Body of pancreas (tissue), 4 donors: ENCODE data around the gene PNMA1.

ENCODE experiments used
- POLR2A ChIP-seq, 3 donors: fragments of 450-650 bp; IDR thresholded peaks; one replicate each; pipeline ENCODE4 v1.6.1; 2016; ENCODE audit warnings: antibody characterized with exemption in 3 of 3, mild to moderate bottlenecking in 2 of 3
- TF ChIP-seq, protein P1 (sequence below), 7 experiments: fragments of 450-650 bp in 4 of 7; fragments of 200-600 bp in 3 of 7; sonication (generic) in 3 of 7; IDR thresholded peaks; one replicate each; pipeline ENCODE4 v1.5.1; 2016 to 2019; ENCODE audit warnings: antibody characterized with exemption in 7 of 7

DNA sequence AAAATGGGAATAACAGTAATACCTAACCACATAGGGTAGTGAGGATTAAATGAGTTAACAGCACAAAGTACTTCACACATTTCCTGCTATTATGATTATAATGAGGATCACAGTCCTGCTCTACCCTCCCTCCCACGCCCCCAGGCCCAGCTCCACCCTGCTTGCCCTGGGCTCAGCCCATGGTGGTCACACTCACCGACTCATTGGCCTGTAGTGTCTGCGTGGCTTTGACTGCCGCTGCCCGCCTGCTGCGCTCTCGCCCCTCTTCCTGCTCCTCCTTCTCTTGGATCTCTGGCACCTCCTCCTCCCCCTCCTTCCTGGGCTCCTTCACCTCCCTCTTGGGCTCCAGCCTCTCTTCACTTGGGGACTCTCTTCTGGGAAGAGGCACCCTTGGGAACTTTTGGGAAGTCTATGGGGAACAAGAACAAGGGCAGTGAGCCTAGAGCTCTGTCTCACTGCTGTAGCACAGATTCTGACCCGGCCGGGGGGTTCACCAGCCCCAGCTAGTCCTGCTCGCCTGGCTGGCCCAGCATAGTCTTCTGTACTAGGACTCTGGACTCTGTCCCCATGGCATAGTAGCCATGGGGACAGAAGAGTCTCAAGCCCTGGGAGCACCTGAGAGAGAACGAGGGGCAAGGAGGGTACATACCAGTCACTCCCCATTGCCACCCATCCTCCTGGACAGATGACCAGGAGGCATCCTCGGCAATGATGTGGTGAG lies 7.1 kb upstream of the PNMA1 start:
- no peak for TF ChIP-seq POLR2A (IDR thresholded peaks at IDR 0.05)
- TF ChIP-seq, protein P1, sequence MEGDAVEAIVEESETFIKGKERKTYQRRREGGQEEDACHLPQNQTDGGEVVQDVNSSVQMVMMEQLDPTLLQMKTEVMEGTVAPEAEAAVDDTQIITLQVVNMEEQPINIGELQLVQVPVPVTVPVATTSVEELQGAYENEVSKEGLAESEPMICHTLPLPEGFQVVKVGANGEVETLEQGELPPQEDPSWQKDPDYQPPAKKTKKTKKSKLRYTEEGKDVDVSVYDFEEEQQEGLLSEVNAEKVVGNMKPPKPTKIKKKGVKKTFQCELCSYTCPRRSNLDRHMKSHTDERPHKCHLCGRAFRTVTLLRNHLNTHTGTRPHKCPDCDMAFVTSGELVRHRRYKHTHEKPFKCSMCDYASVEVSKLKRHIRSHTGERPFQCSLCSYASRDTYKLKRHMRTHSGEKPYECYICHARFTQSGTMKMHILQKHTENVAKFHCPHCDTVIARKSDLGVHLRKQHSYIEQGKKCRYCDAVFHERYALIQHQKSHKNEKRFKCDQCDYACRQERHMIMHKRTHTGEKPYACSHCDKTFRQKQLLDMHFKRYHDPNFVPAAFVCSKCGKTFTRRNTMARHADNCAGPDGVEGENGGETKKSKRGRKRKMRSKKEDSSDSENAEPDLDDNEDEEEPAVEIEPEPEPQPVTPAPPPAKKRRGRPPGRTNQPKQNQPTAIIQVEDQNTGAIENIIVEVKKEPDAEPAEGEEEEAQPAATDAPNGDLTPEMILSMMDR (IDR thresholded peaks at IDR 0.05) = no peak
